Astrocyte (in vitro differentiated cells and primary cell): ENCODE results near the gene ATAD2B. TPM values are rescaled to one million over a fixed set of nuclear protein-coding genes. Genes with fewer than 3 reads are reported as not detected.
"Not testable (repeated sequence)": the region's sequence is repeated elsewhere in the genome, so short reads cannot be mapped to it uniquely, and the experiment has no call there.

ENCODE experiments used
- DNase-seq: peaks from one replicate; pipeline ENCODE4 v3.0.0-alpha.2; 2010; ENCODE audit warnings: low read depth
- FAIRE-seq: peaks from 2 replicates; lab custom pipeline; 2011; peaks lifted over from hg19 to GRCh38; lab: Jason Lieb, UNC
- H2AFZ ChIP-seq: 2 replicates; pipeline ENCODE4 v1.6.0; 2012; ENCODE audit warnings: low read depth, low read length, inconsistent platforms
- H3K27ac ChIP-seq: 2 replicates; pipeline ENCODE4 v1.5.1; 2011; ENCODE audit warnings: low read depth, low read length, inconsistent platforms
- H3K27me3 ChIP-seq: 2 replicates; pipeline ENCODE4 v1.6.0; 2011; ENCODE audit warnings: low read length, inconsistent platforms; ENCODE audit not compliant: insufficient read depth
- H3K36me3 ChIP-seq: 2 replicates; pipeline ENCODE4 v1.5.1; 2011; ENCODE audit warnings: low read length, inconsistent platforms; ENCODE audit not compliant: insufficient read depth
- H3K4me1 ChIP-seq: 2 replicates; pipeline ENCODE4 v1.5.1; 2011; ENCODE audit warnings: low read length, inconsistent platforms; ENCODE audit not compliant: insufficient read depth
- H3K4me2 ChIP-seq: 2 replicates; pipeline ENCODE4 v1.6.0; 2012; ENCODE audit warnings: low read length, inconsistent platforms
- H3K4me3 ChIP-seq: 2 replicates; pipeline ENCODE4 v1.5.1; 2011; ENCODE audit warnings: low read depth, mild to moderate bottlenecking, low read length, inconsistent platforms; ENCODE audit not compliant: insufficient read depth
- H3K79me2 ChIP-seq: 2 replicates; pipeline ENCODE4 v1.6.0; 2012; ENCODE audit warnings: mild to moderate bottlenecking, low read length, inconsistent platforms; ENCODE audit not compliant: insufficient read depth
- H3K9ac ChIP-seq: 2 replicates; pipeline ENCODE4 v1.6.0; 2012; ENCODE audit warnings: mild to moderate bottlenecking, low read length, inconsistent platforms
- H3K9me3 ChIP-seq: 2 replicates; pipeline ENCODE4 v1.5.1; 2012; ENCODE audit warnings: low read depth, mild to moderate bottlenecking, low read length, inconsistent platforms; ENCODE audit not compliant: insufficient read depth
- H4K20me1 ChIP-seq: 2 replicates; pipeline ENCODE4 v1.6.0; 2012; ENCODE audit warnings: low read length, inconsistent platforms; ENCODE audit not compliant: insufficient read depth
- H3K27ac Mint-ChIP-seq: one replicate; pipeline ENCODE4 v1.8.0; 2021; ENCODE audit warnings: mild to moderate bottlenecking, mixed read lengths; ENCODE audit not compliant: unreplicated experiment
- H3K27me3 Mint-ChIP-seq: one replicate; pipeline ENCODE4 v1.8.0; 2021; ENCODE audit warnings: low read depth, mixed read lengths; ENCODE audit not compliant: unreplicated experiment
- H3K36me3 Mint-ChIP-seq: one replicate; pipeline ENCODE4 v1.8.0; 2021; ENCODE audit warnings: low read depth, mixed read lengths; ENCODE audit not compliant: unreplicated experiment
- H3K4me1 Mint-ChIP-seq: one replicate; pipeline ENCODE4 v1.8.0; 2021; ENCODE audit warnings: low read depth, mixed read lengths; ENCODE audit not compliant: unreplicated experiment
- H3K4me3 Mint-ChIP-seq: one replicate; pipeline ENCODE4 v1.8.0; 2021; ENCODE audit warnings: mild to moderate bottlenecking, moderate library complexity, mixed read lengths; ENCODE audit not compliant: unreplicated experiment
- H3K9me3 Mint-ChIP-seq: one replicate; pipeline ENCODE4 v1.8.0; 2021; ENCODE audit warnings: mild to moderate bottlenecking, mixed read lengths; ENCODE audit not compliant: unreplicated experiment
- CTCF ChIP-seq: IDR thresholded peaks from 2 replicates; pipeline ENCODE4 v1.5.1; 2011; ENCODE audit warnings: low read depth, mild to moderate bottlenecking, inconsistent platforms, low read length, moderate library complexity; ENCODE audit not compliant: insufficient read depth
- EZH2 ChIP-seq: IDR thresholded peaks from 2 replicates; pipeline ENCODE4 v1.6.1; 2012; ENCODE audit warnings: mild to moderate bottlenecking, low read length, inconsistent platforms; ENCODE audit not compliant: insufficient read depth
- total RNA-seq: library from RNA; stranded (reverse); gene quantifications from 2 replicates; pipeline ENCODE4 v1.2.1, GENCODE V29; 2021

ATAD2B gene
- total RNA-seq, 1 donor from 2014 or later, result 12.2 TPM

- Mint-ChIP-seq H3K27me3 (no peaks in the 10 kb centered on the region), H3K9me3 (no peaks in the 10 kb centered on the region), H3K36me3 (peaks cover 3% of the 10 kb centered on the region), H3K4me3 (no peak overlapping the region), H3K27ac (no peak overlapping the region), H3K4me1 (no peaks in the 10 kb centered on the region)
- no peak overlapping the region for H3K27ac ChIP-seq
- no peak overlapping the region for H3K9ac ChIP-seq
- no peak for DNase-seq
- TF ChIP-seq EZH2, result no peak
- TF ChIP-seq CTCF, result no peak
- no peak overlapping the region for H3K4me2 ChIP-seq
- H4K20me1 ChIP-seq, result no peaks in the 10 kb centered on the region
- H2AFZ ChIP-seq, result no peak overlapping the region
- H3K27me3 ChIP-seq, result no peaks in the 10 kb centered on the region
- FAIRE-seq, result no peak
- peaks cover 7% of the 10 kb centered on the region for H3K36me3 ChIP-seq
- no peaks in the 10 kb centered on the region for H3K4me1 ChIP-seq
- no peaks in the 10 kb centered on the region for H3K79me2 ChIP-seq
- H3K9me3 ChIP-seq, result no peaks in the 10 kb centered on the region
- no peak overlapping the region for H3K4me3 ChIP-seq
Measured at GRCh38 chr2:23782646-23783045, 144.3 kb downstream of the ATAD2B start.

GRCh38 chr2:23782126-23782525 is 144.8 kb downstream of the ATAD2B start:
- H3K36me3 Mint-ChIP-seq, result peaks cover 3% of the 10 kb centered on the region
- H3K4me1 Mint-ChIP-seq, result no peaks in the 10 kb centered on the region
- Histone ChIP-seq H2AFZ (no peak overlapping the region), H3K4me3 (no peak overlapping the region), H3K4me1 (no peaks in the 10 kb centered on the region), H3K27ac (no peak overlapping the region), H3K27me3 (no peaks in the 10 kb centered on the region), H3K9me3 (no peaks in the 10 kb centered on the region), H3K4me2 (no peak overlapping the region), H3K79me2 (no peaks in the 10 kb centered on the region), H4K20me1 (no peaks in the 10 kb centered on the region), H3K36me3 (peaks cover 7% of the 10 kb centered on the region), H3K9ac (no peak overlapping the region)
- no peak overlapping the region for H3K27ac Mint-ChIP-seq
- no peaks in the 10 kb centered on the region for H3K27me3 Mint-ChIP-seq
- H3K9me3 Mint-ChIP-seq, result no peaks in the 10 kb centered on the region
- DNase-seq (no peak), FAIRE-seq (no peak)
- no peak overlapping the region for H3K4me3 Mint-ChIP-seq
- TF ChIP-seq EZH2, result no peak
- TF ChIP-seq CTCF, result no peak

- H3K36me3 ChIP-seq, H3K9ac ChIP-seq, H3K9me3 ChIP-seq, H3K79me2 ChIP-seq, H3K4me1 ChIP-seq, H3K4me3 Mint-ChIP-seq, FAIRE-seq, H3K36me3 Mint-ChIP-seq, H3K27ac Mint-ChIP-seq, H3K4me2 ChIP-seq, H3K27me3 ChIP-seq, DNase-seq, H2AFZ ChIP-seq, H3K4me1 Mint-ChIP-seq, H3K27me3 Mint-ChIP-seq, H3K9me3 Mint-ChIP-seq, H3K27ac ChIP-seq, H4K20me1 ChIP-seq, H3K4me3 ChIP-seq: not testable (repeated sequence)
Measured at GRCh38 chr2:23780465-23780864, 146.5 kb downstream of the ATAD2B start.
